WTC11 (cell line): ENCODE results near the gene SPRED1. TPM values are rescaled to one million over a fixed set of nuclear protein-coding genes. Genes with fewer than 3 reads are reported as not detected.

ENCODE experiments used
- ATAC-seq: fragments of 200-7000 bp; cut with Tn5 transposase; 2 replicates; pipeline ENCODE4 v1.10.0; 2021; ENCODE audit warnings: mild to moderate bottlenecking, moderate library complexity
- CTCF ChIA-PET: fragments of 300-600 bp; sonication (Branson Sonifier 250); formaldehyde crosslinking; loops from one replicate; lab custom pipeline; 2021; ENCODE audit warnings: antibody characterized with exemption; lab: Charles Lee
- POLR2A ChIA-PET: fragments of 350-600 bp; sonication (Branson Sonifier 250); formaldehyde crosslinking; loops from one replicate; lab custom pipeline; 2021; ENCODE audit warnings: antibody characterized with exemption; lab: Charles Lee
- DNase-seq: peaks from one replicate; pipeline ENCODE4 v3.0.0; 2021; ENCODE audit warnings: low spot score
- H3K27ac Mint-ChIP-seq: 2 replicates; pipeline ENCODE4 v1.8.0; 2021; ENCODE audit warnings: mixed read lengths
- H3K27me3 Mint-ChIP-seq: 2 replicates; pipeline ENCODE4 v1.8.0; 2021; ENCODE audit warnings: low read depth, mild to moderate bottlenecking, moderate library complexity, mixed read lengths
- H3K36me3 Mint-ChIP-seq: 2 replicates; pipeline ENCODE4 v1.8.0; 2021; ENCODE audit warnings: mixed read lengths
- H3K4me1 Mint-ChIP-seq: 2 replicates; pipeline ENCODE4 v1.8.0; 2022; ENCODE audit warnings: mixed read lengths
- H3K4me3 Mint-ChIP-seq: 2 replicates; pipeline ENCODE4 v1.8.0; 2021; ENCODE audit warnings: mild to moderate bottlenecking, moderate library complexity, mixed read lengths
- H3K9me3 Mint-ChIP-seq: 2 replicates; pipeline ENCODE4 v1.8.0; 2021; ENCODE audit warnings: mixed read lengths
- CDX4 ChIP-seq: fragments of 250-450 bp; sonication (Bioruptor Pico); IDR thresholded peaks from 2 replicates; pipeline ENCODE4 v1.9.0; 2021; ENCODE audit warnings: moderate library complexity, mild to moderate bottlenecking, inconsistent platforms, borderline replicate concordance
- CREM ChIP-seq: sonication (generic); formaldehyde crosslinking; IDR thresholded peaks from 2 replicates; pipeline ENCODE4 v1.8.1; 2022; ENCODE audit warnings: mild to moderate bottlenecking, missing genetic modification reagents, moderate library complexity
- FOXP4 ChIP-seq: sonication (generic); formaldehyde crosslinking; IDR thresholded peaks from 2 replicates; pipeline ENCODE4 v1.8.0; 2022; ENCODE audit warnings: mild to moderate bottlenecking, missing genetic modification reagents
- GABPB1 ChIP-seq: sonication (generic); formaldehyde crosslinking; IDR thresholded peaks from 2 replicates; pipeline ENCODE4 v1.8.1; 2023; ENCODE audit warnings: mild to moderate bottlenecking, missing genetic modification reagents
- NFYB ChIP-seq: sonication (generic); formaldehyde crosslinking; conservative IDR thresholded peaks from 2 replicates; pipeline ENCODE4 v1.8.0; 2022; ENCODE audit warnings: low read depth, missing genetic modification reagents
- SMAD4 ChIP-seq: sonication (generic); formaldehyde crosslinking; IDR thresholded peaks from 2 replicates; pipeline ENCODE4 v1.8.0; 2022; ENCODE audit warnings: mild to moderate bottlenecking, missing genetic modification reagents
- TEAD4 ChIP-seq: sonication (generic); formaldehyde crosslinking; IDR thresholded peaks from 2 replicates; pipeline ENCODE4 v1.8.0; 2022; ENCODE audit warnings: mild to moderate bottlenecking, missing genetic modification reagents
- total RNA-seq: library from RNA; stranded (reverse); gene quantifications from 3 replicates; pipeline ENCODE4 v1.2.3, GENCODE V29; 2021
- TF ChIP-seq, protein P1 (sequence below): sonication (generic); formaldehyde crosslinking; IDR thresholded peaks from 2 replicates; pipeline ENCODE4 v1.8.1; 2023; ENCODE audit warnings: mild to moderate bottlenecking, missing genetic modification reagents
- TF ChIP-seq, protein P2 (sequence below): sonication (generic); formaldehyde crosslinking; IDR thresholded peaks from 2 replicates; pipeline ENCODE4 v1.8.0; 2023; ENCODE audit warnings: mild to moderate bottlenecking, missing genetic modification reagents
- TF ChIP-seq, protein P3 (sequence below): sonication (generic); formaldehyde crosslinking; IDR thresholded peaks from 2 replicates; pipeline ENCODE4 v1.8.1; 2023; ENCODE audit warnings: mild to moderate bottlenecking, missing genetic modification reagents

The SPRED1 gene
- total RNA-seq, 1 experiment from 2014 or later = 35.9 TPM

- TF ChIP-seq, protein P1, sequence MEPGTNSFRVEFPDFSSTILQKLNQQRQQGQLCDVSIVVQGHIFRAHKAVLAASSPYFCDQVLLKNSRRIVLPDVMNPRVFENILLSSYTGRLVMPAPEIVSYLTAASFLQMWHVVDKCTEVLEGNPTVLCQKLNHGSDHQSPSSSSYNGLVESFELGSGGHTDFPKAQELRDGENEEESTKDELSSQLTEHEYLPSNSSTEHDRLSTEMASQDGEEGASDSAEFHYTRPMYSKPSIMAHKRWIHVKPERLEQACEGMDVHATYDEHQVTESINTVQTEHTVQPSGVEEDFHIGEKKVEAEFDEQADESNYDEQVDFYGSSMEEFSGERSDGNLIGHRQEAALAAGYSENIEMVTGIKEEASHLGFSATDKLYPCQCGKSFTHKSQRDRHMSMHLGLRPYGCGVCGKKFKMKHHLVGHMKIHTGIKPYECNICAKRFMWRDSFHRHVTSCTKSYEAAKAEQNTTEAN = no peak
- TF ChIP-seq, protein P2, sequence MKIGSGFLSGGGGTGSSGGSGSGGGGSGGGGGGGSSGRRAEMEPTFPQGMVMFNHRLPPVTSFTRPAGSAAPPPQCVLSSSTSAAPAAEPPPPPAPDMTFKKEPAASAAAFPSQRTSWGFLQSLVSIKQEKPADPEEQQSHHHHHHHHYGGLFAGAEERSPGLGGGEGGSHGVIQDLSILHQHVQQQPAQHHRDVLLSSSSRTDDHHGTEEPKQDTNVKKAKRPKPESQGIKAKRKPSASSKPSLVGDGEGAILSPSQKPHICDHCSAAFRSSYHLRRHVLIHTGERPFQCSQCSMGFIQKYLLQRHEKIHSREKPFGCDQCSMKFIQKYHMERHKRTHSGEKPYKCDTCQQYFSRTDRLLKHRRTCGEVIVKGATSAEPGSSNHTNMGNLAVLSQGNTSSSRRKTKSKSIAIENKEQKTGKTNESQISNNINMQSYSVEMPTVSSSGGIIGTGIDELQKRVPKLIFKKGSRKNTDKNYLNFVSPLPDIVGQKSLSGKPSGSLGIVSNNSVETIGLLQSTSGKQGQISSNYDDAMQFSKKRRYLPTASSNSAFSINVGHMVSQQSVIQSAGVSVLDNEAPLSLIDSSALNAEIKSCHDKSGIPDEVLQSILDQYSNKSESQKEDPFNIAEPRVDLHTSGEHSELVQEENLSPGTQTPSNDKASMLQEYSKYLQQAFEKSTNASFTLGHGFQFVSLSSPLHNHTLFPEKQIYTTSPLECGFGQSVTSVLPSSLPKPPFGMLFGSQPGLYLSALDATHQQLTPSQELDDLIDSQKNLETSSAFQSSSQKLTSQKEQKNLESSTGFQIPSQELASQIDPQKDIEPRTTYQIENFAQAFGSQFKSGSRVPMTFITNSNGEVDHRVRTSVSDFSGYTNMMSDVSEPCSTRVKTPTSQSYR (CRISPR knock-in tag) = no peak
- TF ChIP-seq, protein P3, sequence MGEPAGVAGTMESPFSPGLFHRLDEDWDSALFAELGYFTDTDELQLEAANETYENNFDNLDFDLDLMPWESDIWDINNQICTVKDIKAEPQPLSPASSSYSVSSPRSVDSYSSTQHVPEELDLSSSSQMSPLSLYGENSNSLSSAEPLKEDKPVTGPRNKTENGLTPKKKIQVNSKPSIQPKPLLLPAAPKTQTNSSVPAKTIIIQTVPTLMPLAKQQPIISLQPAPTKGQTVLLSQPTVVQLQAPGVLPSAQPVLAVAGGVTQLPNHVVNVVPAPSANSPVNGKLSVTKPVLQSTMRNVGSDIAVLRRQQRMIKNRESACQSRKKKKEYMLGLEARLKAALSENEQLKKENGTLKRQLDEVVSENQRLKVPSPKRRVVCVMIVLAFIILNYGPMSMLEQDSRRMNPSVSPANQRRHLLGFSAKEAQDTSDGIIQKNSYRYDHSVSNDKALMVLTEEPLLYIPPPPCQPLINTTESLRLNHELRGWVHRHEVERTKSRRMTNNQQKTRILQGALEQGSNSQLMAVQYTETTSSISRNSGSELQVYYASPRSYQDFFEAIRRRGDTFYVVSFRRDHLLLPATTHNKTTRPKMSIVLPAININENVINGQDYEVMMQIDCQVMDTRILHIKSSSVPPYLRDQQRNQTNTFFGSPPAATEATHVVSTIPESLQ (CRISPR knock-in tag) = no peak
- TF ChIP-seq TEAD4 (CRISPR knock-in tag) (no peak), SMAD4 (CRISPR knock-in tag) (no peak)
Measured at GRCh38 chr15:38217191-38217595, 35.4 kb upstream of the SPRED1 start (continued).

- no peak for ATAC-seq
Measured at GRCh38 chr15:38217788-38218609, 34.6 kb upstream of the SPRED1 start.

More at GRCh38 chr15:38217788-38218609, 34.6 kb upstream of the SPRED1 start:
- H3K27ac Mint-ChIP-seq = no peak overlapping the region
- DNase-seq = no peak
- no peaks in the 10 kb centered on the region for H3K36me3 Mint-ChIP-seq
- no peak overlapping the region for H3K4me3 Mint-ChIP-seq
- H3K9me3 Mint-ChIP-seq = no peaks in the 10 kb centered on the region
- peak; percentile 78 for TF ChIP-seq GABPB1 (CRISPR knock-in tag)
- TF ChIP-seq CDX4 (CRISPR knock-in tag) = no peak
- no peak for TF ChIP-seq NFYB
- no peak for TF ChIP-seq FOXP4
- no peak for TF ChIP-seq CREM (CRISPR knock-in tag)
- peaks cover 18% of the 10 kb centered on the region for H3K4me1 Mint-ChIP-seq
- ChIA-PET CTCF (no interaction called here), POLR2A (interaction anchor here (0.5 to 1.1 kb wide), 2 partner anchors 26 to 33 kb away, joined by 3 to 4 read pairs; no protein-coding TSS in a partner anchor)
- H3K27me3 Mint-ChIP-seq = no peaks in the 10 kb centered on the region; the same call in 1 of the 2 replicates
